DMS53 (cell line): ENCODE data around the gene CHST11.

ENCODE experiments used
- DNase-seq: peaks from one replicate; lab custom pipeline; 2025; lab: John Stamatoyannopoulos, UW

Gene CHST11

DNA sequence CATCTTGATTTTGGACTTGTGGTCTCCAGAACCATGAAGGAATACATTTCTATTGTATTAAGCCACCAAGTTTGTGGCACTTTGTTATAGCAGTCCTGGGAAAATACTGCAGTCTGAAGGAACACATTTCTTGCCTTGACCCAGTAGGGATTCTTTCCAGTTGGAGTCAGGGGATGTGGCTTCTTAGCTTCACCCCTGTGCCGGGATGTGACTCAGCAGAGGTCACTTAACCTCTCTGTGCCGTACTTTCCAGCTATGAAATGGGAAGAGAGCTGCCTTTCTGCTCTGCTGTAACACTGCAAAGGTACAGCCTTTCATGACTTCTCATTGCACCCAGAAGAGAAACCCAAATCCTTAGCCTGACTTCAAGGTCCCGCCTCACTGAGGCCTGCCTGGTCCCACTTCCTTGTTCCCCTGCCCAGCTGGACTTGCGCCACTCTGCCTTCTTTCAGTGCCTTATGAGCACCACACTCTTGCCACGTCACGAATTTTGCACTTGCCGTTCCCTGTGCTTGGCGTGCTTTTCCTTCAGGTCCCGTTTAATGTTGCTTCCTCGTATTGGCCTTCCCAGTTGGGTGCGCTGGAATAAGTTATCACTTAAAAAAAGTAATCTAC is 24.2 kb downstream of the CHST11 start:
- DNase-seq: no peak

DNA sequence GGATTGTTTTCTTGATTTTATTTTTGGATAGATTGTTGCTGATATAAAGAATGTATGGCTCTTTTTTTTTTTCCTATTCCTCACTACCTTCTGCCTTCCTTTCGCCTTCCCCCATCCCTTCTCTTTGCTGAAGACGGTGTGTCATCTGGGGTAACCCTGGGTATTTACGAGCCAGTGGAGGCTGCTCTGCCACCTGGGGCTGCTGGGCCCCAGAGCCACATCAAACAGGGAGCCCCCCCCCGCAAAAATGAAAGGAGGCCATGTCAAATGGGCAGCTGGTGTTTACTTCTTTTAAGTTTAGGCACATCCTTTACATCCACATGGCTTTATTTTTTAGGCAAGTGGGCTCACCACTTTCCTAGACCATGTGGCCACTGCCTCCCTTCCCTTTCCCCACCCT is 25.4 kb downstream of the CHST11 start:
- DNase-seq: no peak

DNA sequence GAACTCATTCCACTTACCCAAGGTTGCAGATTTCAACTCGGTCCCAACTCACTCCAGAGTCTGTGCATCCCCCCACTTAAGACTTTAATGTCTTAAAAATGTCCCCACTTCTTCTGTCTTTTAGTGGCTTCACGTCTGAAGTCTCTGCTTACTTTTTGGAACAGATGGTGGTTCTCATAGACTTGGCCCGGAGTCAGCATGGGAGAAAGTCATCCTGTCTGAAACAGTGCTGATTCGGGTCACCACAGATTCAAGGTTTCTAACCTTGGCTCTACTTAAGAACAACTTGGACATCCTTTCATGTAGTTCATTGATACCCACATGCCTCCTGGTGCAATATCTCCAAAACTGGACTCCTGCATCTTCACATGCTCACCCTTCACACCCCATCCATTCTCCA is 26.0 kb downstream of the CHST11 start:
- no peak for DNase-seq

DNA sequence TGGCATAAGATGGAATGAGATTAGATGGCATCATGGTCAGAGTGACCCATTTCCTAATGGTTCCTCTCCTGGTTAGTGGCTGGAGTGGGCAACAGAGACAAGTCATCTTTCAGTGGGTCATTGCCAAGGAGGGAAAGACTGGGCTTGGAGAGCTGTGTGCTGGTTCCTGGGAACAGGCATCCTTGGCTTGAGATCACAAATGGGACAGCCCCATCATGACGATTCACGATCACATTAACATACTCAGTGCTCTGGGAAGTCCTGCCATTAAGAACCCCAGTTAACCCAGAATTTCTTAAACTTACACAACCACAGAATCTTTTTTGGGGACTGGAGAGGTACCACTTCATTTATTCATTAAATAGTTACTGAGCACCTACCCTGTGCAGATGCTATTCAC is 27.3 kb downstream of the CHST11 start:
- DNase-seq: no peak

DNA sequence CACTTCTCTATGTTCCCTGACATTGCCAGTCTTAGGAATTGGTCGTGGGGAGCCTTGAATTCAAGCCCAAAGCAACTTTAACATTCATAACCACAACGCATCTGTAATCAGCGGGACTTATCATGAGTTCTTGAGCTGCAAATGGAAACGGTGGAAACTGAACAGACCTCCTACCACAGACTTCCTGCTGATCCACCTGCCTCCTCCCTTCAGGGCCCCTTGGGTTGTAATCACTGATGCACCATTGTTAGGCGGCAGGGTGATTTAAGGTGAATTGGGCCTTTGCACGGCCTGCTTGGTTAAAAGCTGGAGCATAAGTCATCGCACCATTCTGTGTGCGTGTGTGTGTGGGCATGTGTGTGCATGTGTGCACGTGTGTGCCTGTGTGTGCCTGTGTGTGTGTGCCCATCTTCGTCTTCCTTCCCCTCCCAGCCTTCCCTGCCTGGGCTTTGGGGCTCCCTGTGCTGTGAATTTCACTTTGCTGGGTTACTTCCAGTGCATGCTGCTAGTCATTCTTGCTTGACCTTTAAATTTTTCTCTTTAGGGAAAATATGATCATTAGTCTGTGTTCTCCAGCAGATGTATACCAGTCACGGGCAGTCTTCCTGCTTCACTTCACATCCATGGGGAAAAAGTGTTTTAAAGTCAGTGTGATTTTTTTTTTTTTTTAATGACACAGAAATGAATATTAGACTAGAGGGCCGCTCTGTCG is 29.1 kb downstream of the CHST11 start:
- no peak for DNase-seq

DNA sequence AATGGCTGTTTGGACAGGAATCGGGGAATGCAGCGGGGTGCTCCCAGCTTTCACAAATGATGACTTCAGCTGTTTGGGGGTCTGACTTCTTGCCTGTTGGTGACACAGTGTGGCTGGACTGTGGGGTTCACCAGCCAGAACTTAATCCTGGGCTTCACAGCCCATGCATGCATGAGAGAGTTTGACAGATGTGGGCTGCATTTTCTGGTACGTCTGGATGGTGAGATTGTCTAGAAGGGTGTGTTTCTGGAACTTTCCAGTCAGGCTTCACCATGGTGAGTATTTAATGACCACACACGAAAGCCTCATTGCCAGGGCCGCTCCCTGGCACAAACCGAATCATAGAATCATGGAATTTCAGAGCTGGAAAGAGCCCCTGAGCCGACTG is 29.6 kb downstream of the CHST11 start:
- no peak for DNase-seq

DNA sequence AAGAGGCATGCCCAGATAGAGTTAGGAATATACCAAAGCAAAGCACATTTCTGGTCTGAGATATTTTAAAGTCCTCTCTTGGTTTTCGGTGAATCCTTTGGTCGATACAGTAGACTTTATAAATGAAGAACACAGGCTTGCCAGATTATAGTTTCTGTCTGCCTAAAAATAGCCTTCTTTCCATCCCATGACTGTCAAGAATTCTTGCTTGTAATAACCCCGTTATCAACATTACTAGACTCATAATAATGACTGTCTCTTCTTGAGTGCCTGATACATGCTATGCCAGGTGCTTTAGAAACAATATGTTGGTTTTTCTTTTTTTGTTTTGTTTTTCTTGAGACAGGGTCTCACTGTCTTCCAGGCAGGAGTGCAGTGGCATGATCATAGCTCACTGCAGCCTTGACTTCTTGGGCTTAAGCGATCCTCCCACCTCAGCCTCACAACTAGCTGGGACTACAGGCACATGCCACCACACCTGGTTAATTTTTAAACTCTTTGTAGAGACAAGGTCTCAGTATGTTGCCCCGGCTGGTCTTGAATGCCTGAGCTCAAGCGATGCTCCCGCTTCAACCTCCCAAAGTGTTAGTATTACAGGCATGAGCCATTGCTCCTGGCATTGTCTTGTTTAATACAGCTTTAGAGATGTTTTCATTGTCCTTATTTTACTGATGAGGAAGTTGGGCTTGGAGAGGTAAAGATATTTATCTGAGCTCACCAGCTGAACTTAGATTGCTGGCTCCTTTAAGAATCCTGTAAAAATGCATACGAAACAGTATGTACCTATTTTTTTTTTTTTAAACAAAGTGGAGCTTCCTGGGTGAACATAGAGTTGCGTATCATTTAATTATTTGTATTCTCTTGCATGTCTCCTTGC is 30.4 kb downstream of the CHST11 start:
- peak; percentile 64 for DNase-seq

DNA sequence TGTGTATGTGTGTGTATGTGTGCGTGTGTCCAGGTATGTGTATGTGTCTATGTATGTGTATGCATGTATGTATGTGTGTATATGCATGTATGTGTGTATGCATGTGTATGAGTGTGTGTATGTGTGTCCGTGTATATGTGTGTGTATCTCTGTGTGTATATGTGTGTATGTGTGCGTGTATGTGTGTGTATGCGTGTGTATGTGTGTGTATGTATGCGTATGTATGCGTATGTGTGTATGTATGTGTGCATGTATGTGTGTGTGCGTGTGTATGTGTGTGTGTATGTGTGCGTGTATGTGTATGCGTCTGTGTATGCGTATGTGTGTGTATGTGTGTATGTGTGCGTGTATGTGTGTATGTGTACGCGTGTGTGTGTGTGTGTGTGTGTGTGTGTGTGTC is 31.6 kb downstream of the CHST11 start:
- no peak for DNase-seq

DNA sequence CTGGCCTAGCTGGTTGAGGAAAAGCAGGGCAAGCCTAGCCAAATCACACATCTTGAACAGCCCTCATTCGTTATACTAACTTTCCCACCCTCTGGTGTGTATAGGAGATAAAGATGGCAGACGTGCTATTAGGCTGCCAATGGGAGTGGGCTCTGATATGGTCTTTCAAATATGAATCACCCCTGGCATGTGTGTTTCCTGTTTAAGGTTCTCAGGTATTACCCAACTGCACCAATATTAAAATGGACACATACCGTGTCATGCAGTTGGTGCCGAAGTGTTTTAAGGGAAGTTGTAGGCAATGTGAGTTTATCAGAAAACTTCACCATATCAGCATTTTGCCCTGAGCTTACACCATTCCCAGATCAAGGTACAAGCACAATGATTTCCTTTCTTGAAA is 33.4 kb downstream of the CHST11 start:
- no peak for DNase-seq

DNA sequence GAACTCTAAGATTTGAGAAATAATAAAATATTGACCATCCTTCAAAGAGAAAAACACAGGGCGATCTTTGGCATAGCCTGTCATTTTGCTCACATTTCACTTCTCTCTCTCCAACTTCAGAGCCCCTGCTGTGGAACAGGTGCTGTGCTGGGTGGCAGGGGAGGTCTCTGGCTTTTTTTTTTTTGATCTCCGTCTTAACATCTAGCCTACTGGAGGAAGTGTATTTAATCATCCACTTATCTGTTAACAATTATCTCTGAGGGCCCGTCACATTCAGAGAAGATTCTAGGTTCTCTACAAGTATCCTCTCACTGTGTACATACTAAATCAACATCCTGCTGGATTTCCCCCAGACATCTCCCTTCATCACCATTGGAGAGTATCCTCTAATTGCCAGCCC is 34.1 kb downstream of the CHST11 start:
- peak; percentile 51 for DNase-seq

DNA sequence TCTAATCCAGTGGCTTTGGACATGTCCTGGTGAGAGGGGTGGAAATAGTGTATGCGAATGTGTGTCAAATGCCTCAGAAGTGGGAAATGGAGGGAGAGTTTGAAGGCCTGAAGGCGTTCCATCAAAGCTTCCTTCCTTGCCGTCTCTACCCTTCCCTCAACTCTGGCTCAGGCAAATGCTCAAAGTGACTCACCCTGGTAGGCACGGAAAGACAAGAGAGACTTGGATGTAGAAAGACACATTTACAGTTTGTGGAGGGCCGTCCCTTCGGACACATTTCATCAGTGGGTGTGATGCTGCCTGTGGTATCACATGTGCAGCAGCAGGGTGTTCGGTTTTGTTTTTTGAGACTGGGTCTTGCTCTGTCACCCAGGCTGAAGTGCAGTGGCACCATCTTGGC is 36.7 kb downstream of the CHST11 start:
- no peak for DNase-seq

DNA sequence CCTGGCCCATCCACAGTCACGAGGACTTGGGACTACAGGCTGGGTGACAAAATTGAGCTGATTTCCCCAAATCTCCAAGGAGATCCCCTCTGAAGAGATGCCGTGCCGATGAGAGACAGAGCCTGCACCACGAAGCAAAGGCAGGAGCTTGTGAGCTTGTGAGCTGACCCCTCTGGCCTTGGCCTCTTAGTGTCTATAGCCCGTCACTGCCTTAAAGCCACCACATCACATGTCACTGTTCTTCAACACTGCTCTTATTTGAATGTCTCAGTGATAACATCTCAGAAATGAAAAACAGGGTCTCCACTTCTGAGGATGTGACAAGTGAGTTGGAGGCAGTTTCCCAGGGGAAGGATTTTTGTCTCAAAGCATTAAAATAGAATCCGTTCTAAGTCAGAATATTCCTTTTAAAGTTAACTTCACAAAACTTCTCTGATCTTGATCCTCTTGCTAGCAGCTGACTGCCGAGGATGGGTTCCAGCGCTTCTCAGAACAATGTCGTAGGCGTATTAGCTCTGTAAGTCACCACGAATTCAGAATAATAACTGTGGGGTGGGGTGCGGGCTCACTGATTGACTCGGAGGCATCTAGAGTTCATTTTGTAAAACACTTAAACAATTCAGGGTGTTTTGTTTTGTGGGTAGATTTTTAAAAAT is 37.5 kb downstream of the CHST11 start:
- DNase-seq: no peak

DNA sequence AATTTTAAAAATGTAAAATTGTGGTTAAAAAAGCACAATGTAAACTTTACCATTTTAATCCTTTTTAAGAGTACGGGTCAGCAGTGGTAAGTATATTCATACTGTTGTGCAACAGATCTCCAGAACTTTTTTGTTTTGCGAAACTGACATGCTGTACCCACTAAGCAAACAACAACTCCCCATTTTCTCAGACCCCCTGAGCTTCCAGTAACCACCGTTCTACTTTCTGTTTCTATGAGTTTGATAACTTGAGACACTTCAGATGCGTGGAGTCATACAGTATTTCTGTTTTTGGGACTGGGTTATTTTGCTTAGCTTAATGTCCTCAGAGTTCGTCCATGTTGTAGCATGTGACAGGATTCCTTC is 38.0 kb downstream of the CHST11 start:
- DNase-seq: no peak

DNA sequence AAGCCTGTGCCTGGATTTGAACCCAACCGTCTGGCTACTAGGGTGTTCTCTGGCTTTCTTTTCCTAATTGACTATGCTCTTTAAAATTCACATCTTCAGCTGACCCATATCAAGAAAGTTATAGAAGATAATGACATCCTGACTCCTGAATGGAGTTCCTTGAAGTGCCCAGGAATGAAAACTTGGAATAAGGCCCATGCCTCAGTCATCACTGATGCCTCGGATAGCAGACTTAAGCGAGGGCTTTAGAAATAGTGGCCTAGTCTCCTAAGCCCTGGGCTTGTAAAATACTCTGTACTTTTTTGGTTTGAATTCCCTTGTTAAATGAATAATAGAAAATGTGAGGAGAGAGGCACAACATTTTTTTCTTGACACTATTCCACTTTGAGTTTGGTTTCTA is 39.0 kb downstream of the CHST11 start:
- no peak for DNase-seq

DNA sequence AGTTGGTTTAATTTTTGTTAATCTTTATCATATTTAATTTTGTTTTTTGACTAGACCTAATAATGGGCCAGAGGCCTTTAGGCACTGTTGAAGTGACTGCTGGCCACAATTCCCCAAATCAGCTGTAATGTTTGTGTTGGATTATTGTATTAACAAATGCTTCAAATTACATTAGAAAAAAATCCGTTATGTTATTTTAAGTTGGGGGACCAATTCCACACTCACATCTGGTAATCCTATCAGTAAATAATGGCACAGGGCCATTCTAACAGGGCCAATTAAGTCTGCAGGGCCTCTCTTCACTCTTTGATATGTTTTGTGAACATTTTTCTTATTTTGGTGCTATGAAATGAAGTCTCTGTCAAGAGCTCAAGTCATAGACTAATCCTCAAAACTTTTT is 39.6 kb downstream of the CHST11 start:
- DNase-seq: no peak

DNA sequence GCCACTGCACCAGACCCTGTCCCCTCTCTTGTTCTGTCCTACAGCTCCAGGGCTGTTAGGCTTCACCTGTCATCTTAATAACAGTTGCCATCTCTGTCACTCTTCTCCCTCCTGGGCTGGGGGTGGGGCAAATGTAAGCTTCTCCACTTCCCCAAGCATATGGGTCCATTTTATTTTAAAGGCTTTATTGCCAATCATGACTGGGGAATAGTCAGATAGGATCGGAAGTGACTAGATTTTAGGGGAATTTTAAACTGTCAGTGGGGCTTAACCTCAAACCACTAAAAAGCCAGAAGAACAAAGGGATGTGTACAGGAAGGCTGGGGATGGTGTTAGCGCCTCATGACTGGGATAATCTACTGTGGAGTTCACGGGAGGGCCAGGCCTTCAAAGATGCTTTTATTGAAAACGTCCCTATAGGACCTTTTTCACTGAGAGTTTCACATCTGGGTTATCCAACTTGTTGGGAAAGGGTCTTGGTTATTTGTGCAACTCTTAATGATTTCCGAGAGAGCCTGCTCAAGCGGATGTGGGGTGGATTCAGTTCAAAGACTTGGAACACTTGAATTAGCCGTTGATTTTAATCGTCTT is 41.6 kb downstream of the CHST11 start:
- no peak for DNase-seq

DNA sequence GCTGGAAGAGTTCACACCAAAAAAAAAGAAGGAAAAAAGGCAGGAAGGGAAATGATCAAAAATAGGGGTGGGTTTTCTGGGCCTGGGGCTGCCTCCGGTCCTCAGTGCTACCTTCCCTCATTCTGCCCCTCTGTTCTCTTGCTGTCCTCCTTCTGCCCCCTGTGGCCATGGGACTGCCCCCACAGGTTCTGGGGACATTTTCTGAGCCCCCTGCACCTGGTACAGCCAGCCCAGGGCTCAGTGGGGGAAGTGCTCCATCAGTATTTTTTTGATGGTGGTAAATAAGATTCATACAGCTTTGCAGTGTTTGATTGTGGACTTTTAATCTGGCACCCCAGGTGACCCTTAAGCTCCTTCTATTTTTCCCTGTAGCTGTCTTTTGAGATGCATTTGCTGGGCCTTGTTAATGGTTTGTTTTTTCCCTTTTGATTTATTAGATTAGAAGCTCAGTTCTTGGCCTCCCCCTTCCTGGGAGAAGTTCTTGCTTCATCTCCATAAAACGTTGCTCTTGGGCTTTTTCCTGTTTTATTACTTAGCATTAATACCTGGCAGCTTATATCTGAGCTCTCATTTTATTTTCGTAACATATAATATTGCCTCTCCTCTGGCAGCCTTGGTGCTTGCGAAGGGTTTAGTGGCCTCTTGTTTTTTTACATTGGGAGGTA is 43.1 kb downstream of the CHST11 start:
- DNase-seq: no peak

DNA sequence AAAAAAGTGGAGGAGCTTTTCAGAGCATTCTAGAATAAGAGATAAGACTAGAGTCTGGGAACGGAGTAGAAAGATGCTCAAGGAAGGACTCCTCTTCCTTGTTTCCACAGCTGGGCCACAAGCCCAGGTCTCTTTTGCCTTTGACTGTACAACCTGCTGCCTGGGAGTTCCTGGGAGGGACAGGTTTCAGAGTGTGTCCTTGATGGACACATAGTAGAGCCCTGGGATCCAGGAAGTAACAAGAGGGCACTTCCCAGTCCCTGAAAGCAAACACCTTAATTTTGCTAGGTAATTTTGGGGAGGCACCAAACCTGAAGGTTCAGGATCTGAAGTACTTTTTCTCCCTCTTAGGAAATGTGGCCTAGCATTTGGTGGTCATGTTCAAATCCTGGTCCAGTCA is 44.4 kb downstream of the CHST11 start:
- DNase-seq: no peak

DNA sequence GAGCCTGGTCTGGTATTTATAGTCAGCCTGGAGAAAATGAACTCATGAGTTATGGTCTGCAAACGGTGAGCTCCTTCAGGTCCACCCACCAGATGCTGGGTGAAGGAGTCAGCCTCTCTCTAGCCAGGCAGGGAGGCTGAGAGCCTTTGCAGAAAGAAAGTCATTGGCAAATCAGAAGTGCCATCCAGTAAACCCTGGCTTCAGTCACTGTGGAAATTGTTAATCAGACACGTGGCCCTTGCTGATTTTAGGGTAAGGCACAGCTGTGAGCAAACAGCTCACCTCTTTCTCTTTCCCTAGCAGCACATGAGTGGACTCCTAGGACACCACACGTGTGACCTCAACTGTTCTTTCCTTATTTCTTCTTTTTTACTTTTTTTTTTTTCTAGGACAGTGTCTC is 44.9 kb downstream of the CHST11 start:
- no peak for DNase-seq

DNA sequence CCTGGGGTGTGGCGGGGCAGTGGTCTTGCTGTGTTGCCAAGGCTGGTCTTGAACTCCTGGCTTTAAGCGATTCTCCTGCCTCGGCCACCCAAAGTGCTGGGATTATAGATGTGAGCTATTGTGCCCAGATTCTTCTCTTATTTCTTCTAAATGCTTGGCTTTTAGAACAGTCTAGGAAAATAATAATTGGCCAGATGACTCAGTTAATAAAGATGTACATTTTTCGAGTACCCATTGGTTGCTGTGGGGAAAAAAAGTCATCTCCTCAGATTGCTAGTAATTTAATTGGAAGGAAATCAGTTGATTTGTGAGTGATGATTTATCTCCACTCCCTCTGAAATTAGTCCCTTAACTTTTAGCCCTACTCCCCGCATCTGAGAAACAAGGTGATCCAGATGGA is 45.5 kb downstream of the CHST11 start:
- DNase-seq: no peak

DNA sequence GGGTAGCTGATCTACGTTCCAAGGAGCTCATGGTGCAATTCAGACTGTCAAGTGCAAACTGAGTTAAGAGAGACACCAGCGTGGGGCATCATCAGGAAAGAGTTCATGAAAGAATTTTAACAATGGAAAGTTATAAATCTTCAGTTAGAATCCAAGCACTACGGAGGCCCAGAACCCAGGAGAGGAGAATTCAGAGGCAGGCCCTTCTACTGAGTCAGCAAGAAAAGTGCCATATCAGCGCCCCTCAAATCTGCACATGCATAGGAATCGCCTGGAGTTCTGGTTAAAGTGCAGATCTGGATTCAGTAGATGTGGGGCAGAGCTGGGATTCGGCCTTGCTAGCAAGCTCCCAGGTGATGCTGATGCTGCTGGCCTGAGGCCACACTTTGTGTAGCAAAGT is 45.9 kb downstream of the CHST11 start:
- DNase-seq: no peak

DNA sequence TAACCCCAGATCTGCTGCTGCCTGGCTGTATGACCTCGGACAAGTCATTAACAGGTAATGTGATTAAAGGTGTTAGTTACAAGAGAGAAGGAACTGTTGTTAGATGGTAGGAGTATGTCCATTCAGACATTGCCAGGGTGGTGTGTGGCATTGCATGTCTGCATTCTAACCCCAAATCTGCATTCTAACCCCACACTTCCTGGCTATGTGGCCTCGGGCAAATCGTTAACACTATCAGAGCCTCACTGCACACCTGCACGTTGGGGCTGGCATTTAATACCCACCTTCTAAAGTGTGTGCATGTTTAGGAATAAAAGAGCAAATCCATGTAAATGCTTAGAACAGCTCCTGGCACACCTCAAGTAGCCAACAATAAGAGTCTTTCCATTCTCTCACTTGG is 46.4 kb downstream of the CHST11 start:
- no peak for DNase-seq
